IMR-90 (cell line): ENCODE data around the gene NIPA2. TPM values are rescaled to one million over a fixed set of nuclear protein-coding genes. Genes with fewer than 3 reads are reported as not detected.
"Not testable (repeated sequence)": the region's sequence is repeated elsewhere in the genome, so short reads cannot be mapped to it uniquely, and the experiment has no call there.

Experiments used
- ATAC-seq: fragments of 200-7000 bp; cut with Tn5 transposase; 2 replicates; pipeline ENCODE4 v1.9.1; 2020; ENCODE audit warnings: low read depth, mild to moderate bottlenecking, moderate library complexity
- BruUV-seq: library from RNA; stranded (reverse); fragments of 400-500 nt; replicated peaks from 2 replicates; lab custom pipeline; 2021; lab: Mats Ljungman, UMichigan
- CTCF ChIA-PET: fragments of 300-600 bp; formaldehyde crosslinking; extraction: SDS; loops from one replicate; lab custom pipeline; 2021; ENCODE audit warnings: antibody characterized with exemption; lab: Yijun Ruan, JAX
- POLR2A ChIA-PET: fragments of 300-600 bp; sonication (Branson Sonifier 250); formaldehyde crosslinking; loops from one replicate; lab custom pipeline; 2022; ENCODE audit warnings: antibody characterized with exemption; ENCODE audit not compliant: unreplicated experiment; lab: Charles Lee
- DNase-seq: peaks from one replicate; pipeline ENCODE4 v3.0.0; 2013
- H2AFZ ChIP-seq: replicated peaks from 2 replicates; pipeline ENCODE3; 2013; ENCODE audit warnings: low read length, mild to moderate bottlenecking; ENCODE audit not compliant: poor library complexity
- H2AK5ac ChIP-seq: 2 replicates; pipeline ENCODE4 v1.6.1; 2013; ENCODE audit warnings: low read depth, low read length, inconsistent platforms
- H2AK9ac ChIP-seq: replicated peaks from 2 replicates; pipeline ENCODE3; 2013; ENCODE audit warnings: mild to moderate bottlenecking, low read depth, low read length, moderate library complexity; ENCODE audit not compliant: poor library complexity
- H2BK120ac ChIP-seq: 2 replicates; pipeline ENCODE4 v1.6.1; 2013; ENCODE audit warnings: low read depth, low read length, inconsistent platforms
- H2BK15ac ChIP-seq: 3 replicates; pipeline ENCODE4 v1.6.1; 2013; ENCODE audit warnings: low read depth, low read length, inconsistent platforms
- H2BK20ac ChIP-seq: 2 replicates; pipeline ENCODE4 v1.6.1; 2013; ENCODE audit warnings: low read depth, mild to moderate bottlenecking, inconsistent platforms, low read length, moderate library complexity
- H2BK5ac ChIP-seq: 2 replicates; pipeline ENCODE4 v1.6.1; 2013; ENCODE audit warnings: mild to moderate bottlenecking, low read depth, low read length, inconsistent platforms; ENCODE audit not compliant: poor library complexity, severe bottlenecking
- H3K14ac ChIP-seq: replicated peaks from 2 replicates; pipeline ENCODE4 v1.6.1; 2013; ENCODE audit warnings: low read depth, low read length, inconsistent platforms
- H3K18ac ChIP-seq: 2 replicates; pipeline ENCODE4 v1.6.1; 2013; ENCODE audit warnings: low read depth, low read length, control low read depth
- H3K23ac ChIP-seq: 2 replicates; pipeline ENCODE4 v1.6.1; 2013; ENCODE audit warnings: low read depth, low read length, inconsistent platforms
- H3K27ac ChIP-seq: 2 replicates; pipeline ENCODE4 v1.5.1; 2013; ENCODE audit warnings: mild to moderate bottlenecking, control low read depth, low read length; ENCODE audit not compliant: insufficient read depth
- H3K27me3 ChIP-seq: 2 replicates; pipeline ENCODE4 v1.6.1; 2013; ENCODE audit warnings: low read length; ENCODE audit not compliant: control insufficient read depth, insufficient read depth
- H3K36me3 ChIP-seq: 2 replicates; pipeline ENCODE4 v1.6.1; 2013; ENCODE audit warnings: low read length, mixed read lengths; ENCODE audit not compliant: control insufficient read depth, insufficient read depth
- H3K4ac ChIP-seq: 2 replicates; pipeline ENCODE4 v1.6.1; 2013; ENCODE audit warnings: low read depth, low read length, inconsistent platforms
- H3K4me1 ChIP-seq: 2 replicates; pipeline ENCODE4 v1.6.1; 2013; ENCODE audit warnings: low read length, mixed read lengths; ENCODE audit not compliant: control insufficient read depth, insufficient read depth
- H3K4me2 ChIP-seq: 2 replicates; pipeline ENCODE4 v1.6.1; 2013; ENCODE audit warnings: low read depth, mild to moderate bottlenecking, control low read depth, low read length, moderate library complexity
- H3K4me3 ChIP-seq: 2 replicates; pipeline ENCODE4 v1.5.1; 2013; ENCODE audit warnings: low read depth, mild to moderate bottlenecking, control low read depth, low read length, moderate library complexity; ENCODE audit not compliant: insufficient read depth
- H3K56ac ChIP-seq: 2 replicates; pipeline ENCODE4 v1.6.1; 2013; ENCODE audit warnings: low read length, inconsistent platforms; ENCODE audit not compliant: insufficient read depth; ENCODE audit errors: extremely low read depth
- H3K79me1 ChIP-seq, 2 experiments: 2 replicates each; pipeline ENCODE4 v1.6.1; 2013; ENCODE audit warnings: low read length in 2 of 2, inconsistent platforms in 1 of 2, low read depth in 1 of 2
- H3K9ac ChIP-seq: 2 replicates; pipeline ENCODE4 v1.6.1; 2013; ENCODE audit warnings: low read depth, low read length, control low read depth
- H3K9me1 ChIP-seq: 2 replicates; pipeline ENCODE4 v1.6.1; 2013; ENCODE audit warnings: low read length, inconsistent platforms; ENCODE audit not compliant: insufficient read depth
- H3K9me3 ChIP-seq: 2 replicates; pipeline ENCODE4 v1.6.1; 2013; ENCODE audit warnings: low read length; ENCODE audit not compliant: control insufficient read depth, insufficient read depth
- H4K20me1 ChIP-seq: 2 replicates; pipeline ENCODE4 v1.6.1; 2013; ENCODE audit warnings: low read length, inconsistent platforms; ENCODE audit not compliant: insufficient read depth
- H4K5ac ChIP-seq: 2 replicates; pipeline ENCODE4 v1.6.1; 2013; ENCODE audit warnings: mild to moderate bottlenecking, low read depth, low read length, control low read depth
- H4K8ac ChIP-seq, 2 experiments: 2 replicates each; pipeline ENCODE4 v1.6.1; 2013; ENCODE audit warnings: low read depth in 2 of 2, low read length in 2 of 2, control low read depth in 1 of 2, inconsistent platforms in 1 of 2
- H4K91ac ChIP-seq: 2 replicates; pipeline ENCODE4 v1.6.1; 2013; ENCODE audit warnings: low read depth, low read length, inconsistent platforms; ENCODE audit not compliant: insufficient read depth
- BHLHE40 ChIP-seq: fragments of 150-350 bp; IDR thresholded peaks from 2 replicates; pipeline ENCODE4 v1.6.1; 2016; ENCODE audit warnings: mild to moderate bottlenecking, low read depth, low read length
- CEBPB ChIP-seq: IDR thresholded peaks from 2 replicates; pipeline ENCODE4 v1.6.1; 2012; ENCODE audit warnings: low read depth, low read length, improper control_type of control experiment
- RCOR1 ChIP-seq: IDR thresholded peaks from 2 replicates; pipeline ENCODE4 v1.6.1; 2012; ENCODE audit warnings: mild to moderate bottlenecking, low read length, improper control_type of control experiment; ENCODE audit not compliant: insufficient replicate concordance
- WGBS, 2 experiments: methylation state at CpG; one replicate each; pipeline versions ENCODE4 v1.1.5 to v1.1.7; 2013; ENCODE audit warnings: missing lambda C conversion rate in 2 of 2; ENCODE audit not compliant: insufficient read length in 1 of 2; ENCODE audit errors: extremely low coverage in 2 of 2; 5-methylcytosine and 5-hydroxymethylcytosine counted together
- dilution Hi-C: fragments of 300-500 bp; cut with HindIII; formaldehyde crosslinking; loops from one replicate; pipeline ENCODE4 v1.14.3; 2018; ENCODE audit warnings: low sequenced_read_pairs; ENCODE audit not compliant: unreplicated experiment
- in situ Hi-C: fragments of 300-500 bp; cut with MboI; formaldehyde crosslinking; loops from 3 replicates; pipeline ENCODE4 v1.14.3; 2019; ENCODE audit warnings: low sequenced_read_pairs, inconsistent platforms, mixed read lengths
- intact Hi-C: fragments of 100-400 bp; cut with micrococcal nuclease; formaldehyde crosslinking; loops from 2 replicates; pipeline ENCODE4 v1.10.0; 2022
- polyA plus RNA-seq, 3 experiments: library from polyadenylated mRNA; depleted of rRNA; stranded (reverse); fragments of >200 nt; gene quantifications; 2 replicates each; pipeline ENCODE4 v1.2.3, GENCODE V29; 2012; ENCODE audit warnings: low replicate concordance in 1 of 3
- total RNA-seq: library from RNA; depleted of rRNA; stranded (reverse); fragments of >200 nt; gene quantifications from 2 replicates; pipeline ENCODE4 v1.2.3, GENCODE V29; 2012

NIPA2 gene
- total and polyA plus RNA-seq, 2 of the 4 experiments (the other 2 are of a cell fraction): 33.0 to 38.0 TPM

DNA sequence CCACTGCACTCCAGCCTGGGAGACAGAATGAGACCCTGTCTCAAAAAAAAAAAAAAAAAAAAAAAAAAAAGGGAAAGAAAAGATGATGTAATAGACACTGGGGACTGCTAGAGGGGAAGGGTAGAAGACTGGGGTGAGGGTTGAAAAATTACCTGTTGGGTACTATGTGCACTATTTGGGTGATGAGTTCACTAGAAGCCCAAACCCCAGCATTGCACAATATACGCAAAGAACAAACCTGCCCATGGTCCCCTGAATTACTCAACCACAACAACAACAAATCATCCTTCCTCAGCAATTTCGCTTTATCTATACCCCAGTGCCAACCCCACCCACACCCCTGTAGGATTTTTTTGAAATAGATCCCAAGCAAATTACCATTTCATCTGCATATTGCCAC lies 38.6 kb upstream of the NIPA2 start:
- intact Hi-C loops (no loop called here), in situ Hi-C loops (loop anchor here (25.0 kb wide), 1 partner anchor 88 kb away; no protein-coding TSS in a partner anchor), dilution Hi-C loops (no loop called here)
- ChIA-PET POLR2A (no interaction called here), CTCF (no interaction called here)
- no peak overlapping the region for H4K8ac ChIP-seq
- H3K79me1 ChIP-seq: peaks cover 7 to 10% of the 10 kb centered on the region in 2 experiments; a peak in 3 of 4 replicates
- no peak overlapping the region for H2BK15ac ChIP-seq
- H3K27me3 ChIP-seq: no peaks in the 10 kb centered on the region
- H3K27ac ChIP-seq: no peak overlapping the region
- no peaks in the 10 kb centered on the region for H3K4me1 ChIP-seq
- H2AK5ac ChIP-seq: no peak overlapping the region
- no peak overlapping the region for H2AK9ac ChIP-seq
- H4K20me1 ChIP-seq: no peaks in the 10 kb centered on the region
- DNase-seq: no peak
- H2BK5ac ChIP-seq: no peak overlapping the region
- no CpG with 5 or more reads among the region's 2 CpGs for WGBS, 2 experiments
- no peak overlapping the region for H2BK120ac ChIP-seq
- H3K36me3 ChIP-seq: no peaks in the 10 kb centered on the region
- no peak overlapping the region for H2AFZ ChIP-seq
- no peak overlapping the region for H4K5ac ChIP-seq
- BruUV-seq: no TSS peak
- TF ChIP-seq BHLHE40: no peak
- peak; percentile 48; the same call in 1 of the 2 replicates for TF ChIP-seq CEBPB
- TF ChIP-seq RCOR1: no peak
- H2BK20ac ChIP-seq: no peak overlapping the region
- H3K23ac ChIP-seq: no peak overlapping the region
- no peak overlapping the region for H3K9ac ChIP-seq
- no peaks in the 10 kb centered on the region for H3K9me3 ChIP-seq
- peaks cover 6% of the 10 kb centered on the region; the same call in 1 of the 2 replicates for H3K9me1 ChIP-seq
- H3K18ac ChIP-seq: no peak overlapping the region
- H3K4ac ChIP-seq: no peak overlapping the region
- H3K4me3 ChIP-seq: no peak overlapping the region
- ATAC-seq: no peak
- H3K4me2 ChIP-seq: no peak overlapping the region
- H4K91ac ChIP-seq: no peak overlapping the region
- no peak overlapping the region for H3K56ac ChIP-seq
- no peak overlapping the region for H3K14ac ChIP-seq

DNA sequence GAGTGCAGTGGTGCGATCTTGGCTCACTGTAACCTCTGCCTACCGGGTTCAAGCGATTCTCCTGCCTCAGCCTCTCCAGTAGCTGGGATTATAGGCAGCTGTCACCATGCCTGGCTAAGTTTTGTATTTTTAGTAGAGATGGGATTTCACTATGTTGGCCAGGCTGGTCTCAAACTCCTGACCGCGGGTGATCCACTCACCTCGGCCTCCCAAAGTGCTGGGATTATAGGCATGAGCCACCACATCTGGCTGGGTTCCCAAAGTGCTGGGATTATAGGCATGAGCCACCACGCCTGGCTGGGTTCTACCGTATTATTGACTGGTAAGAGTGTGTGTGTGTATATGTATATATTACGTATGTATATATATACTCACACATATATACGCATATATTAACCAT lies 35.5 kb upstream of the NIPA2 start:
- H3K27me3 ChIP-seq, H3K27ac ChIP-seq, H3K9ac ChIP-seq, BruUV-seq, H3K14ac ChIP-seq, H2AFZ ChIP-seq, POLR2A ChIA-PET, H3K56ac ChIP-seq, H3K4me1 ChIP-seq, dilution Hi-C loops, H2BK15ac ChIP-seq, H2BK5ac ChIP-seq, H3K23ac ChIP-seq, H4K91ac ChIP-seq, DNase-seq, H3K4ac ChIP-seq, H3K9me3 ChIP-seq, H3K4me2 ChIP-seq, H3K4me3 ChIP-seq, intact Hi-C loops, H2AK9ac ChIP-seq, H2BK20ac ChIP-seq, H3K9me1 ChIP-seq, H2BK120ac ChIP-seq, H3K18ac ChIP-seq, H4K8ac ChIP-seq, H3K36me3 ChIP-seq, CTCF ChIA-PET, ATAC-seq, H2AK5ac ChIP-seq, H4K5ac ChIP-seq, H4K20me1 ChIP-seq: not testable (repeated sequence)
- H3K79me1 ChIP-seq: peaks cover 16 to 21% of the 10 kb centered on the region in 2 experiments; a peak in 3 of 4 replicates
- no CpG with 5 or more reads among the region's 10 CpGs for WGBS, 2 experiments
- in situ Hi-C loops: loop anchor here (25.0 kb wide), 1 partner anchor 91 kb away; no protein-coding TSS in a partner anchor
